GM21423 (cell line): ENCODE results near the gene LETM1.

Source experiments
- ATAC-seq: cut with Tn5 transposase; IDR thresholded peaks from one replicate; pipeline ENCODE4 v1.9.1; 2021; ENCODE audit warnings: mild to moderate bottlenecking, moderate library complexity; ENCODE audit not compliant: unreplicated experiment

The LETM1 gene

GRCh38 chr4:1783015-1783414 is 72.9 kb downstream of the LETM1 start:
- ATAC-seq: no peak

GRCh38 chr4:1780435-1780834 is 75.5 kb downstream of the LETM1 start:
- ATAC-seq: no peak

GRCh38 chr4:1779588-1780382 is 76.2 kb downstream of the LETM1 start:
- ATAC-seq: no peak

DNA sequence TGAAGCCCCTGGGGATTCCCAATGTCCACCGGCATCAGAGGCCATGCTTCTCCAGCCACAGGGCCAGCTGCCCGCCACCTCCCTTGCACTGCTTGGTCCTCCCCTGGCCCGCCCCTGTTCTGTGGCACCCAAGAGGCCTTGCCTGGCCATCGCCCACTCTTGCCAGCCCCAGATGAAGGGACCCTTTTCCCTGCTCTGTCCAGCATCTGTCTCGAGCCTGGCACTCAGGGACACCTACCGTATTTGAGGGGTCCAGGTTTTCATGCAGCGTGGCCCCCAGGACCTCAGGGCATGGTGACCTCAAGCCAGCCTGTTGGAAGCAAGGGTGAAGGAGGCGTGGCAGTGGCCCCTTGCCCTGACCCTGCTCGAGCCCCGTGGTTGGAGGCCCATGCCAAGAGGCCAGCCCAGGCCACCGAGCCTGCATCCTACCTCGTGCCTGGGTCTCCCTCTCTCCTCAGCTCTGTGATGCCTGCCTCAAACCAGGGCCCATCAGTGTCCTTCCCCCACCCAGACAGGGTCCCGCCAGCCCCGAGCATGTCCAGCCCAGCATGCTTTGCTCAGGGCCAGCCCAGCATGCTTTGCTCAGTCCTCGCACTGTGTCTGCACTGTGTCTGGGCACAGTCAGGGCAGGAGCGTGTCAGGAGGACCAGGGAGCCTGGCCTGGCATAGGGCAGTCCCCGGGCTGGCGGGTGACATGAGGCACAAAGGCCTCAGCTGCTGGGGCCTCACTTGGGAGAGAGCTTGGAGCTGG is 77.1 kb downstream of the LETM1 start:
- ATAC-seq: no peak

- ATAC-seq: no peak
Observed at GRCh38 chr4:1777822-1778641, 77.9 kb downstream of the LETM1 start.

- no peak for ATAC-seq
Observed at GRCh38 chr4:1776521-1777161, 79.3 kb downstream of the LETM1 start.

- no peak for ATAC-seq
Observed at GRCh38 chr4:1775731-1776500, 80.0 kb downstream of the LETM1 start.

- ATAC-seq: no peak
Observed at GRCh38 chr4:1773754-1774153, 82.2 kb downstream of the LETM1 start.

DNA sequence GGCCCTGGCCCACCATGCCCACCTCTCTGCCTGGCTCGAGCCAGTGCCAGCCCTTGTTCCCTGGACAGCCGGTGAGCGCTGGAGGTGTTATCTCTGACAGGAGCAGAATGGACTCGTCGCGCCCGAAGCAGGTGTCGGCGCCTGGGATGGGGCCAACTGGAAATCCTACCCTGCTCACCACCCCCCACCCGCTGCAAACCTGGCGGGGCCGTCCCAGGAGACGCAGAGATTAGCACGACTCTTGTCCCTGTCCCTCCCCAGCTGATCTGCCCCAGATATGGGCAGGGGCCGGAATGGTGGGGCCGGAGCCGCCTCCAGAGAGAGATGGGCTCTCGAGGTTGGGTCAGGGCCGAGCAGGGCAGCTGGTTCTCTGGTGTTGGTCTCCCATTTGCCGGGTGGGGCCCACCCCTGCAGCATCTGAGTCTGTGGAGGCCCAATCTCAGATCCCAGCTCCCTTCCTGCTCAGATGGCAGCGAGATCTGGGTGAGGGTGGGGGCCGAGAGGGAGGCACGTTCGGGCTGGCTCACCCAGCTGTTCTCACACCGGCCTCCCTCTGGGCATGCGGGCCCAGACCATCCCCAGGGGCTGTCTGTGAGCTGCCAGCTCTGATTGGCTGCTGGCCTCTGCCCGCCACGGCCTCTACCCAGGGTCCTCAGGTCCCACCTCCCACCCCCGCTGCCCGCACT is 83.0 kb downstream of the LETM1 start:
- no peak for ATAC-seq

GRCh38 chr4:1771555-1772305 is 84.2 kb downstream of the LETM1 start:
- ATAC-seq: no peak

DNA sequence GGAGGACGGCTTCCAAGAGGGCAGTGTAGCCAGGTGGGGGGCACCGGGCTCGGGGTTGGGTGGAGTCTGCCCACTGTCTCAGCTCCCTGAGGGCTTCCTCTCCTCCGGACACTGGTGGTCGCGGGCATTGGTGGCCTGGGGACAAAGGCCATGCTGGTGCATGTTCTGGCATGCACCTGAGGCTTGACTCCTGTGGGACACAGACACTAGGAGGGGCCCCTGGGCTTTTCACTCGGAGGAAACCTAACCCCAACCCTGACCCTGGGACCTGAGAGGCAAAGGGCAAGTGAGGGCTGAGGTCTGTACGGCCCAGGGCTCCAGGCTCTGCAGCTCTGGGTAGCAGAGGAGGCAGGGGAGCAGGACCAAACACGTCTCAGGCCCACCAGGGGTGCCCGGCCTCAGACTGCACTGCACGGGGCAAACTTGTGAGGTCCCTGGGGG is 85.1 kb downstream of the LETM1 start:
- ATAC-seq: no peak

GRCh38 chr4:1770245-1770644 is 85.7 kb downstream of the LETM1 start:
- no peak for ATAC-seq

DNA sequence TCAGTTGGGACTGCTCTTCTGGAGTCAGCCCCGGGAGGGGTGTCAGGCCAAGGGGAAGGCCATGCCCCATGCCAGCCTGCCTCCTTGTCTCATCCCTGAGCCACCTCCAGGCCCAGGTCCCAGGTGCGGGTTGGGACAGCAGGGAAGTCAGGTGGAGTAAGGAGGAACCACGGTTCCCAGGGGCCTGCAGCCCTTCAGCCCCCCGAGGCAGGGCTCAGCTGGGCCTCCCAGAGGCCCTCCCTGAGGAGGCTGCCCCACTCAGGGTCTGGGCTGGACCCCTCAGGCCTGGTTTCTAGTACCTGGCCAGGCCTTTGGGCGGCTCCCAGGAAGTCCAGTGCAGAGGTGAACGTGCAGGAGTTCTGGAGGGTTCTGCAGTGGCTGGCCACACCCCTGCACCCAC is 86.3 kb downstream of the LETM1 start:
- no peak for ATAC-seq

- no peak for ATAC-seq
Observed at GRCh38 chr4:1768367-1769034, 87.5 kb downstream of the LETM1 start.

DNA sequence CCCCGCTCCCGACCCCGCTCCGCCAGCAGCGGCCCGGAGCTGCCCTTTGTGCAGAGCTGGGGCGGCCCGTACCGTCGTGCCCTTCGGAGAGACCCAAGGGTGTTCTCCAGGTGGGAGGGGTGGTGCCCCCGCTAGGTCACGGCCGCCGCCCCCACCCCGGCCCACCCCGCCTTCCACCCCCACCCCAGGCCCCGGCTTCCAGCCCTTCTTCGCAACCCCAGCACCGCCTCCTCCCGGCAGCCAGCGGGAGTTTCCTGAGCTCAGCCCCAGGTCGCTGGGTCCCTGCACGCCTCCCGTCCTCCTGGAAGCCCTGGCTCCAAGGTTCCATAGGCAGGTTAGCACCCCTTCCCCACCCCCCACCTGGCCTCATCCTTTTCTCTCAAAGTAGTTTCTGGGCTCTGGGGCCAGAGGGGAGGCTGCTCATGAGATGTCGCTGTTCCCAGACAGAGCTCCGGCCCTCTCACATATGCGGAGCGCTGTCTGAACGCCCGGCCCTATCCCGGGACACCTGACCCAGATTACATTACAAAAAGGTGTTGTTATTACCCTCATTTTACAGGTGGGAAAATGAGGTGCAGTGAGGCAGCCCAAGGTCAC is 88.1 kb downstream of the LETM1 start:
- no peak for ATAC-seq

GRCh38 chr4:1767061-1767769 is 88.7 kb downstream of the LETM1 start:
- no peak for ATAC-seq
